GM12878 (cell line): ENCODE measurements around the gene RFXAP. TPM values are rescaled to one million over a fixed set of nuclear protein-coding genes. Genes with fewer than 3 reads are reported as not detected.

Experiments
- ATAC-seq: fragments of 200-7000 bp; cut with Tn5 transposase; 3 replicates; pipeline ENCODE4 v1.9.1; 2020; ENCODE audit warnings: mild to moderate bottlenecking, moderate library complexity
- BruUV-seq: library from RNA; stranded (reverse); fragments of 400-500 nt; replicated peaks from 2 replicates; lab custom pipeline; 2021; lab: Mats Ljungman, UMichigan
- CTCF ChIA-PET: fragments of 300-600 bp; sonication (Branson Sonifier 250); formaldehyde crosslinking; extraction: SDS; loops from one replicate; lab custom pipeline; 2021; ENCODE audit warnings: inconsistent platforms; lab: Yijun Ruan, JAX
- POLR2A ChIA-PET: fragments of 350-600 bp; formaldehyde crosslinking; extraction: SDS; loops from one replicate; lab custom pipeline; 2021; ENCODE audit warnings: inconsistent platforms; lab: Charles Lee
- RAD21 ChIA-PET: fragments of 300-600 bp; sonication (Branson Sonifier 250); formaldehyde crosslinking; loops from one replicate; lab custom pipeline; 2023; ENCODE audit warnings: antibody characterized with exemption; ENCODE audit not compliant: unreplicated experiment; lab: Charles Lee
- SMC1A ChIA-PET: fragments of 300-600 bp; sonication (Branson Sonifier 250); formaldehyde crosslinking; loops from one replicate; lab custom pipeline; 2023; ENCODE audit not compliant: unreplicated experiment, uncharacterized antibody; lab: Charles Lee
- DNase-seq: peaks from one replicate; pipeline ENCODE4 v3.0.0-alpha.2; 2011; ENCODE audit warnings: low read depth, low spot score
- FAIRE-seq: peaks from 3 replicates; lab custom pipeline; 2011; peaks lifted over from hg19 to GRCh38; lab: Jason Lieb, UNC
- H2AFZ ChIP-seq: 2 replicates; pipeline ENCODE4 v1.6.0; 2011; ENCODE audit warnings: low read depth, low read length, control low read depth; ENCODE audit not compliant: control insufficient read depth
- H3K27ac ChIP-seq: 2 replicates; pipeline ENCODE4 v1.5.1; 2011; ENCODE audit warnings: control low read depth; ENCODE audit not compliant: control insufficient read depth, insufficient read depth
- H3K27me3 ChIP-seq, 2 experiments: replicated peaks in 1 of 2; 2 replicates each; pipeline versions ENCODE4 v1.6.0 to v1.6.1; 2011; ENCODE audit warnings: low read length in 1 of 2; ENCODE audit not compliant: control insufficient read depth in 2 of 2, insufficient read depth in 2 of 2
- H3K36me3 ChIP-seq, 2 experiments: 2 replicates each; pipeline ENCODE4 v1.5.1; 2011; ENCODE audit warnings: low read length in 1 of 2; ENCODE audit not compliant: control insufficient read depth in 2 of 2, insufficient read depth in 2 of 2
- H3K4me1 ChIP-seq: 2 replicates; pipeline ENCODE4 v1.6.1; 2011; ENCODE audit warnings: mild to moderate bottlenecking, low read length, moderate library complexity, mixed read lengths; ENCODE audit not compliant: control insufficient read depth, insufficient read depth
- H3K4me2 ChIP-seq: 2 replicates; pipeline ENCODE4 v1.6.0; 2011; ENCODE audit warnings: control low read depth; ENCODE audit not compliant: control insufficient read depth, insufficient read depth
- H3K4me3 ChIP-seq: fragments of 200-600 bp; sonication (generic); 2 replicates; pipeline ENCODE4 v1.5.1; 2016
- H3K79me2 ChIP-seq: 2 replicates; pipeline ENCODE4 v1.6.0; 2011; ENCODE audit warnings: low read length; ENCODE audit not compliant: control insufficient read depth, insufficient read depth
- H3K9ac ChIP-seq: 2 replicates; pipeline ENCODE4 v1.8.0; 2011; ENCODE audit warnings: low read length, control low read depth, mixed read lengths; ENCODE audit not compliant: control insufficient read depth, insufficient read depth
- H3K9me3 ChIP-seq: replicated peaks from 3 replicates; pipeline ENCODE4 v1.5.1; 2011; ENCODE audit warnings: mild to moderate bottlenecking, low read length; ENCODE audit not compliant: control insufficient read depth, insufficient read depth
- H4K20me1 ChIP-seq: 2 replicates; pipeline ENCODE4 v1.6.0; 2011; ENCODE audit not compliant: control insufficient read depth, insufficient read depth
- BMI1 ChIP-seq: fragments of 450-650 bp; IDR thresholded peaks from 2 replicates; pipeline ENCODE4 v1.6.1; 2016; ENCODE audit warnings: mild to moderate bottlenecking, moderate library complexity, borderline replicate concordance
- EZH2 ChIP-seq: IDR thresholded peaks from 2 replicates; pipeline ENCODE4 v1.6.1; 2012; ENCODE audit warnings: low read depth, mild to moderate bottlenecking, control low read depth, inconsistent platforms, low read length, borderline replicate concordance; ENCODE audit not compliant: control insufficient read depth
- FOXK2 ChIP-seq: fragments of 450-650 bp; IDR thresholded peaks from 2 replicates; pipeline ENCODE4 v1.6.1; 2017; ENCODE audit warnings: mild to moderate bottlenecking, moderate library complexity
- PBX3 ChIP-seq: IDR thresholded peaks from 2 replicates; pipeline ENCODE4 v1.6.1; 2011; ENCODE audit warnings: mild to moderate bottlenecking, low read depth, low read length, moderate library complexity; ENCODE audit not compliant: insufficient replicate concordance
- PKNOX1 ChIP-seq: fragments of 450-650 bp; IDR thresholded peaks from 2 replicates; pipeline ENCODE4 v1.6.1; 2016; ENCODE audit warnings: mild to moderate bottlenecking
- POLR2AphosphoS5 ChIP-seq: IDR thresholded peaks from 2 replicates; pipeline ENCODE4 v1.6.1; 2011; ENCODE audit warnings: mild to moderate bottlenecking, low read length, inconsistent platforms
- SKIL ChIP-seq: fragments of 450-650 bp; IDR thresholded peaks from 2 replicates; pipeline ENCODE4 v1.6.1; 2017; ENCODE audit warnings: mild to moderate bottlenecking, low read depth, inconsistent platforms; ENCODE audit not compliant: poor library complexity, severe bottlenecking
- SMAD1 ChIP-seq: fragments of 450-650 bp; IDR thresholded peaks from 2 replicates; pipeline ENCODE4 v1.6.1; 2018; ENCODE audit warnings: mild to moderate bottlenecking, low read depth; ENCODE audit not compliant: partially characterized antibody
- SMC3 ChIP-seq: IDR thresholded peaks from 2 replicates; pipeline ENCODE4 v1.6.1; 2011; ENCODE audit warnings: low read length, improper control_type of control experiment, borderline replicate concordance
- TCF7 ChIP-seq: IDR thresholded peaks from 2 replicates; pipeline ENCODE4 v1.6.1; 2014; ENCODE audit warnings: antibody characterized with exemption, borderline replicate concordance
- WGBS: methylation state at CpG from one replicate; pipeline ENCODE4 v1.1.6; 2016; ENCODE audit warnings: low lambda C conversion rate; ENCODE audit not compliant: insufficient replicate concordance, insufficient coverage; ENCODE audit errors: missing lambda C conversion rate; 5-methylcytosine and 5-hydroxymethylcytosine counted together
- in situ Hi-C: fragments of 300-500 bp; cut with MboI; formaldehyde crosslinking; loops from 9 replicates; pipeline ENCODE4 v1.14.3; 2018; ENCODE audit warnings: mixed read lengths
- intact Hi-C: fragments of 100-400 bp; cut with micrococcal nuclease; formaldehyde crosslinking; loops from one replicate; pipeline ENCODE4 v1.14.2; 2022; ENCODE audit not compliant: unreplicated experiment
- polyA plus RNA-seq, 11 experiments: library from polyadenylated mRNA; depleted of rRNA in 4 of 11; unstranded in 6 of 11; stranded (reverse) in 5 of 11; fragments of >200 nt; fragmentation: Nextera tagmentation in 4 of 11; fragmentation: Illumina TruSeq in 1 of 11; extraction: Ambion mirVana in 4 of 11; extraction: Trizol in 1 of 11; gene quantifications; 1 replicate in 1 of 11; 2 replicates in 10 of 11; pipeline versions ENCODE4 v1.2.1 to v1.2.3, GENCODE V29; 2011 to 2016; ENCODE audit warnings: inconsistent platforms in 2 of 11, missing spikeins in 2 of 11, low read depth in 1 of 11
- total RNA-seq, 4 experiments: library from RNA; depleted of rRNA in 3 of 4; stranded (reverse); fragments of >200 nt in 3 of 4; fragmentation: Illumina TruSeq in 1 of 4; extraction: Trizol in 1 of 4; gene quantifications; 2 replicates each; pipeline versions ENCODE4 v1.2.1 to v1.2.3, GENCODE V29; 2013 to 2021
- TF ChIP-seq, protein P1 (sequence below): fragments of 450-650 bp; IDR thresholded peaks from 2 replicates; pipeline ENCODE4 v1.6.1; 2016; ENCODE audit warnings: mild to moderate bottlenecking

The RFXAP gene
- total and polyA plus RNA-seq, 10 of the 15 experiments (the other 5 are each of a cell fraction or from before 2014, with no cell fraction given) = 3.4 to 13.3 (median 7.7) TPM

- Histone ChIP-seq H3K27ac (no peak overlapping the region), H3K9me3 (no peaks in the 10 kb centered on the region; the same call in 2 of the 3 replicates), H3K27me3 (no peaks in the 10 kb centered on the region), H3K4me3 (no peak overlapping the region), H3K4me1 (no peaks in the 10 kb centered on the region), H3K9ac (no peak overlapping the region), H3K4me2 (no peak overlapping the region), H4K20me1 (no peaks in the 10 kb centered on the region), H3K79me2 (no peaks in the 10 kb centered on the region), H2AFZ (no peak overlapping the region), H3K36me3 (no peaks in the 10 kb centered on the region)
- TF ChIP-seq PBX3 (no peak), SKIL (no peak), EZH2 (no peak), PKNOX1 (no peak), FOXK2 (no peak), SMAD1 (no peak), BMI1 (no peak), TCF7 (no peak), POLR2AphosphoS5 (no peak), SMC3 (no peak)
- TF ChIP-seq, protein P1, sequence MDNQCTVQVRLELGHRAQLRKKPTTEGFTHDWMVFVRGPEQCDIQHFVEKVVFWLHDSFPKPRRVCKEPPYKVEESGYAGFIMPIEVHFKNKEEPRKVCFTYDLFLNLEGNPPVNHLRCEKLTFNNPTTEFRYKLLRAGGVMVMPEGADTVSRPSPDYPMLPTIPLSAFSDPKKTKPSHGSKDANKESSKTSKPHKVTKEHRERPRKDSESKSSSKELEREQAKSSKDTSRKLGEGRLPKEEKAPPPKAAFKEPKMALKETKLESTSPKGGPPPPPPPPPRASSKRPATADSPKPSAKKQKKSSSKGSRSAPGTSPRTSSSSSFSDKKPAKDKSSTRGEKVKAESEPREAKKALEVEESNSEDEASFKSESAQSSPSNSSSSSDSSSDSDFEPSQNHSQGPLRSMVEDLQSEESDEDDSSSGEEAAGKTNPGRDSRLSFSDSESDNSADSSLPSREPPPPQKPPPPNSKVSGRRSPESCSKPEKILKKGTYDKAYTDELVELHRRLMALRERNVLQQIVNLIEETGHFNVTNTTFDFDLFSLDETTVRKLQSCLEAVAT = no peak
- POLR2A ChIA-PET = interaction anchor here (0.5 kb wide), 1 partner anchor 41 kb away, joined by 3 read pairs; no protein-coding TSS in a partner anchor
- 55% methylated on average over 5 of the region's 5 CpGs for WGBS
- no peak for ATAC-seq
- no peak for DNase-seq
- RAD21 ChIA-PET = no interaction called here
- no TSS peak for BruUV-seq
- in situ Hi-C loops (no loop called here), intact Hi-C loops (no loop called here)
- SMC1A ChIA-PET = interaction anchor here (1.4 kb wide), 1 partner anchor 11 kb away, joined by 4 read pairs; no protein-coding TSS in a partner anchor
- no peak for FAIRE-seq
- CTCF ChIA-PET = interaction anchor here (0.8 kb wide), 1 partner anchor 39 kb away, joined by 3 read pairs; no protein-coding TSS in a partner anchor
Measured at GRCh38 chr13:36774931-36775330, 44.1 kb upstream of the RFXAP start.
